ENCODE measurements around the gene CEACAM6.
"Not testable (repeated sequence)": the region's sequence is repeated elsewhere in the genome, so short reads cannot be mapped to it uniquely, and the experiment has no call there.

CEACAM6 gene

DNA sequence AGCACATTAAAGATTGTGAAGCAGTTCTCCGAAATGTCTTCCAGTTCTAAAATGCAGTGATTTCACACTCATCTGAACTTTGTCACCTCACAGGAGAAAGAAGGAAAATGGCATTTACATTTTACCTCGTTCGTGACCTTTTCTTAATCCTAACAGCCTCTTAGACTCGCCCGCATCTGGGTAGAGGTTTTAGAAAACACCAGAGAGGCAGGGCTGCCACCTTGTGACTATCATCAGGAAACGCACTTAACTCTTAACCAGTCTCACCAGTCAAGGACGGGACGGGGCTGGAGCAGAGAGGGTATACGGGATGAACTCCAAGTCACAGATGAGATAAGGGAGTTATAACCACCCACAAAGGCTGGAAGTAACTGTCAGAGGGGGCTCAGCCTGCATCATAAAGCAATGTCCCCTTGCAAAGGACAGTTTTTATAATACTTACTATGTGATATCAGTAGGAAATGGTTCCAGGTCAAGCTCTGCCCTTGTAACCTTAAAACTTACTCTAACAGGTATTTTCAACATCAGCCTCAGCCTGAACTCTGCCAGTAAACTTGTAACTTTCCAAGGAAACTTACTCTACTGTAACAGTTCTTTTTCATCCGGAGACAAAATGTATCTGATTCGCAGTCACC, 8.6 kb upstream of the CEACAM6 start:
- peak in 1 of 2 donors; percentile 8 for DNase-seq (ENCODE audit: low read depth in 2 of 2)

DNA sequence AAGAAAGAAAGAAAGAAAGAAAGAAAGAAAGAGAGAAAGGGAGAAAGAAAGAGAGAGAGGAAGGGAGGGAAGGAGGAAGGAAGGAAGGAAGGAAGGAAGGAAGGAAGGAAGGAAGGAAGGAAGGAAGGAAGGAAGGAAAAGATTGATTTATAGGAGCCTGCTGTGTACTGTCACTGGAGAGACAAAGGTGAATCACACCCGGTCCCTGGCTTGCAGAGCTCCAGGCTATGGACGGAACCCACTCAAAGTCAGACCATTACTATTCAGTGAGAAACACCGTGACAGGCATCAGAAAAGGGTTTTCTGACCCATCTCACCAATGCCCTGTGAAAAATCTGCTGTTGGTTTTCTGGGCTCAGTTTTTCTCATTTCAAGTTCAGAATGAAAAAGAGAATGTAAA, 7.3 kb upstream of the CEACAM6 start:
- no peak for DNase-seq (ENCODE audit: low read depth in 2 of 2)

DNA sequence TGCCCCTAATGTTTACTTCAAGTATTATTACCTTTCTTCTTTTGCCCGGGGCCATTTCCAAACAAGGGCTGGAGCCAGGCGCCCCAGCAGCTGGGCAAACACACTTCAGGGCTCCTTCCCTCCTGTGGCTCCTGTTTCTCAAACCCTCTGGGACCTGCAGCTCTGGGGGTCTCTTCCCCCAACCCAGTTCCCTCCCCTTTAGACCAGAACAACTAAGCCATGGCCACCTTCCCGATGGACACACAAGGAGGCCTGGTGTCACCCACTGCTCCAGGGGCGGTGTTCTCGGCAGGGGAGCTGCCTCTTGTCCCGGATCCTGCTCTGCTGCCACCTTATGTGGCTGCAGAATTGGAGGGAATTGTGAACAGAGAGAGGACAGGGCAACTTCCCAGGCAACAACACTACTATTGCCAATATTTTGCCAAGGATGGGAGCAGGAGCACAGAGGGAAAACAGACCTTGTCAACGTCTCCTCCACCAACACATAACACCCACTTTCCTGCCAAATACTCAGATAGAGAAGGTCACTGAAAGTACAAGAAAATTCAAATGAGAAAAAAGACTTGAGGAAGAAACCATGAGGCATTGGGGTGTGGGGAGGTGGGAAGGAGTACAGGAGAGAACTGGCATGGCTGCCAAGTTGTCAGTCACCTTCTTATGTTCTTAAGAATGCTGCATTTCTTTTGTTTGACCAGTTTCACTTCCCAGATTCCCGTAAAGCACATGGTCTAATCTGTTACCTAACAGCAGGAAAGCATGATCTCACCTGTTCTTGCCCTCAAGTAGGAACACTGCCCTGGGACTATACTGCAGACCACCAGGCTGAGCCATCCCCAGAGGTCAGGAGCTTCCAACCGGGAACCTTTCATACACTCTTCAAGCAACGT, 4.8 kb upstream of the CEACAM6 start:
- DNase-seq (ENCODE audit: low read depth in 2 of 2) = not testable (repeated sequence)

DNA sequence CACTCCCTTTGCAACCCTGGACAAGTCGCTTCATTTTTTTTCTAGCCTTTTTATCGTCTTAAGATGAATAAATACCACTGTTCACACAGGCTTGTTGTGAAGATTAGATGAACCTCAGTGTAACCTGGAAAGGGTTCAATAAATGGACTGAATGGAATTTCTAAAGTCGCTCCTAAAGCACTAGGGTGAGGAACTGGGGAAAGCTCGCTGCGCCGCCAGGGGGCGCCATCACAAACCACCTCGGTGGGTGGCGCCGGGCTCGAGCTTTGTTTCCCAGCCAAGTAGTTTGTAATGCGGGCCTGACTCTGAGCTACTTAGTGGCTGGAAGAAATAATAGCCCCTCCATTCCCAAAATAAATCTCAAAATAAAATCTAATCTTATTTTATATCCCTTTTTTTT, 2.2 kb upstream of the CEACAM6 start:
- peak; percentile 34 to 67 for DNase-seq (ENCODE audit: low read depth in 2 of 2)

DNA sequence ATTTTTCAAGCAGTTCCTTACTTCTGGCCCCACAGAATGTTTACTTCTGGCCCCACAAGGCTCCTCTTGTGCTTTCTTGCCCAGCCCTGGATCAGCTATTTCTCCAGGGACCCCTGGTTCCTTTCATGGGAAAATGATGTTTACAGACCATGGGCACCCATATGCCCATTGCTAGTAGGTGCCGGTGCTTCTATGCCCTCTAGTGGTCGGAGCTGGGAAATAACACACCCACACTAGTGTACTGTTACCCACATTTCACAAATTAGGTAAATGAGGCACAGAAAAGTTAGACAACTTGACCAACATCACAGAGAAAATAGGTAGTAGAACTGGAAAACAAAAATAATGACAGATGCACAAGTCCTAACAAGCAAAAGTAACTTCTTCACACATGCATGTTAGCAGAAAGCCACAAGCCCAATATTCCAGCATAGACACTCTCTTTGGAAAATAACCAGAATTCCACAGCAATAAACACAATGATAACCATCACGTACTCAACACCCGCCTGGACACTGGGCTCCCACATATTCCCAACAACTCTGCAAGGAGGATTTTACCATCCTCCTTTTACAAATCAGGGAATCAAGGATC, 1.3 kb upstream of the CEACAM6 start:
- DNase-seq (ENCODE audit: low read depth in 2 of 2) = peak; percentile 48 to 49

DNA sequence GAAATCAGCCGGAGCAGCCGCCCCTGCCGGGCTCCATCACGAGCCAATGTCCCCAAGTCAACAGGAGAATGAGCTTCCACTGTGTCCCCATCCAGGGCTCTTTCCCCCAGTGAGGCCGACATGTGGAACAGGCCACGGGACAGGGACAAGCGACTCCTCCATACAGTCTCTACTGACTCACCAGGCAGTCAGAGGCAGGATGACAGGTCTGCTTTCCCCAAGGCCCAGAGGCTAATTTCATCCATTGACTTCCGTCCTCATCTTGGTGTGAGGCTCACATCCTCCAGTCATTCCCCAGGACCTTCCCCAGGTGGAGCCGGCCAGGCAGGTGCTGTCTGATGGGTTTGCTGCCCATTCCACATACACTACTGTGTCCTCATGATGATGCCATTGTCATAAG, 3.5 kb downstream of the CEACAM6 start:
- DNase-seq (ENCODE audit: low read depth in 2 of 2) = no peak

DNA sequence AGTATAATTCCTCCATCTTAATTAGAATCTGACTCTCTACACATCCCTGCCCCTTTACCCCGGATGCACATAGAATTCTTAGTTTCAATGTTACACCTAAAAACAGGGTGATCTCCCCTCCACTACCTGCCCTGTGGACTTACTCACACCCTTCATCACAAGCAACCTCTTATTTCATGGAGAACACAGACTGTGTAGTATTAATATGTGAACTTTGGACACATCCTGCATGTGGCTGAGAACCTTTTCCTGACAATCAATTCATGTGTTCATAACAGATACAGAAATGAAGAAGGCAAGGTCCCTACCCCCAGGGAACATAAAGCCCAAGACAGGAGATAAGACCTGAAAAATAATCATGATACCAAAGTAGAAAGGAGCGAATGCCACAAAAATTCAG, 11.8 kb downstream of the CEACAM6 start:
- DNase-seq (ENCODE audit: low read depth in 2 of 2) = no peak

DNA sequence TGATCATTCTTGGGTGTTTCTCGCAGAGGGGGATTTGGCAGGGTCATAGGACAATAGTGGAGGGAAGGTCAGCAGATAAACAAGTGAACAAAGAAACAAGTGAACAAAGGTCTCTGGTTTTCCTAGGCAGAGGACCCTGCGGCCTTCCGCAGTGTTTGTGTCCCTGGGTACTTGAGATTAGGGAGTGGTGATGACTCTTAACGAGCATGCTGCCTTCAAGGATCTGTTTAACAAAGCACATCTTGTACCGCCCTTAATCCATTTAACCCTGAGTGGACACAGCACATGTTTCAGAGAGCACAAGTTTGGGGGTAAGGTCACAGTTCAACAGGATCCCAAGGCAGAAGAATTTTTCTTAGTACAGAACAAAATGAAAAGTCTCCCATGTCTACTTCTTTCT, 12.8 kb downstream of the CEACAM6 start:
- DNase-seq (ENCODE audit: low read depth in 2 of 2) = not testable (repeated sequence)

DNA sequence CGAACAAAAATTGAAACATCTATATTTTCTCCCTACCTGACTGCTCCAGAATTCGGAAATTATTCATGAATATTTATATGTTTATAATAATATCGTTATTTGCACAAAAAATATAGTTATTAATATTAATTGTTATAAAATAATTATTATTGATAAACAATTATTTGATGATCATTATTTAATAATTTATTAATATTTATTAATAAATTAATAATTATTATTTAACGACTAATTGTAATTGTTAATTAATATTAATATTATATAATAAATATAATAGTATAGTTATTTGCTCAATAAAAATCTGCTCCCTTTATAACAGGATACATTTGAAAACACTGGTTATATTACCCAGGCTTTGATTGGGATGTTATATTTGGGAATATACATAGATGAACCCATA, 14.3 kb downstream of the CEACAM6 start:
- no peak for DNase-seq (ENCODE audit: low read depth in 2 of 2)

DNA sequence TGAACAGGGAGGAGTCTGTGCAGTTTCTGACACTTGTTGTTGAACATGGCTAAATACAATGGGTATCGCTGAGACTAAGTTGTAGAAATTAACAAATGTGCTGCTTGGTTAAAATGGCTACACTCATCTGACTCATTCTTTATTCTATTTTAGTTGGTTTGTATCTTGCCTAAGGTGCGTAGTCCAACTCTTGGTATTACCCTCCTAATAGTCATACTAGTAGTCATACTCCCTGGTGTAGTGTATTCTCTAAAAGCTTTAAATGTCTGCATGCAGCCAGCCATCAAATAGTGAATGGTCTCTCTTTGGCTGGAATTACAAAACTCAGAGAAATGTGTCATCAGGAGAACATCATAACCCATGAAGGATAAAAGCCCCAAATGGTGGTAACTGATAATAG, 16.1 kb downstream of the CEACAM6 start:
- no peak for DNase-seq (ENCODE audit: low read depth in 2 of 2)

DNA sequence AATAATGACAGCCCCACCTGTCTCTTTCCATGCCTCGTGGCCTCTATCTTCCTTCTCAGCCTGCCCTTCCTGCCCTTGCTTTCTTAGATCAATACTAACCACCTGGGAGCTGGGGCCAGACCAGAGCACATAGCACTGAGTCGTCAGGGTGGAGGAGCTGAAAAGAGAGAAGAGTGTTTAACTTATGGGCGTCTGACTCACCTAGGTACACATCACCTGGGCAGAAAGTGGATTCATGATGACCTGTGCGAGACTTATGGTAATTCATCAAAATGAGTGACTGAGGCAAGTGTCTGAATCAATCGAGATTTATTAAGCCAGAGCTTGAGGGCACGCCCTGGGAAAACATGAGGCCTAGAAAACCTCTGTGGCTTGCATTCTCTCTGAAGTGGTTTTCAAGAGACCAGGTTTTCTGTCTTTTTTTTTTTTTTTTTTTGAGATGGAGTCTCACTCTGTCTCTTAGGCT, 19.2 kb downstream of the CEACAM6 start:
- peak in 1 of 2 donors; percentile 18 for DNase-seq (ENCODE audit: low read depth in 2 of 2)

DNA sequence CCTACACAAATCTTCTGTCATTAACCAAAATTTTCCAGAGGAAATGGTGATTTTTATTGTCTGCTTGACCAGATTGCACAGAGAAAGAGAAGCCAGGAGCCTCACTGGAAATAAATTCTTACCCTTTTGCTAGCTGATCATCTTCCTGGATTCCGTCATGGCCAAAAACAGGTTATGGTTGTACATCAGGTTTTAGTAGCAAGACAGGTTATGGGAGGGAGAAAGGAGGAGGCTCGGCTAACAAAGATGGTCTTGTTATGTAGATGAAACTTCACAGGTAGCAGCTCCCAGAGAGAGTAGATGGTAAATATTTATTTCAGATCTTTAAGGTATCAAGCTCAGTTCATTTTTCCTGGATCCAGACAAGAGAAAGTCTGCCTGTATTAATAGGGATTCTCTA, 21.4 kb downstream of the CEACAM6 start:
- no peak for DNase-seq (ENCODE audit: low read depth in 2 of 2)

DNA sequence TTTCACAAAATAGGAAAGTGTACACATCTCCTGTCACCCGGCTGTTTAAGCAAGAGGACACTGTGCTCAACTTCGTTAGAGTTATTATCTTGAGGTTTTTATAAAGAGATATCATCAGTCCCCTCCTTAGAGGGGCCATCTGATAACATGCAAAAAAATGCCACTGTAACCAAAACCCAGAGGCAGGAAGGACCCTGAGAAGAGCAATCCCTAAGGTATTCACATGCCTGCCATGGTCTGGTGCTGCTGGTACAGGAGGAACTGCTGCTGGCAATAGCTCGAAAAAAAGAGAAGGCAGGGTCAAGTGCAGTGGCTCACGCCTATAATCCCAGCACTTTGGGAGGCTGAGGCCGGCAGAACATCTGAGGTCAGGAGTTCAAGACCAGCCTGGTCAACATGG, 28.3 kb downstream of the CEACAM6 start:
- no peak for DNase-seq (ENCODE audit: low read depth in 2 of 2)

DNA sequence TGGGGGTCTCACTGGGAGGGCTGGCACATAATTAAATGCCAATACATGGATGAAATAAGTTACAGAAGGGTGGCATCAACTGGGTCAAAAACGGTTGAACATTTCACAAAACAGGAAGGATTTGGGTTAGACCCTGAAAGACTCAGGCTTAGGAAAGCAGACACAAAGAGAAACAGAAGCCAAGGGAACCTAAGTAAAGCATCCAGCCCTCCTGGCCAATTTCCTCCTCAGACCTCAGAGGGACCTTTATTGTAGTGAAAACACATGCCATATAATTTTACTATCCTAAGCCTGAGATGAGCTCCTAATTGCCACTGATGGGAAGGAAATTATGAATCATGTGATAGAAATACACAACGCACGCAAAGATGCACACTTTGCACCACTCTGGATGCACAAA, 29.0 kb downstream of the CEACAM6 start:
- no peak for DNase-seq (ENCODE audit: low read depth in 2 of 2)

DNA sequence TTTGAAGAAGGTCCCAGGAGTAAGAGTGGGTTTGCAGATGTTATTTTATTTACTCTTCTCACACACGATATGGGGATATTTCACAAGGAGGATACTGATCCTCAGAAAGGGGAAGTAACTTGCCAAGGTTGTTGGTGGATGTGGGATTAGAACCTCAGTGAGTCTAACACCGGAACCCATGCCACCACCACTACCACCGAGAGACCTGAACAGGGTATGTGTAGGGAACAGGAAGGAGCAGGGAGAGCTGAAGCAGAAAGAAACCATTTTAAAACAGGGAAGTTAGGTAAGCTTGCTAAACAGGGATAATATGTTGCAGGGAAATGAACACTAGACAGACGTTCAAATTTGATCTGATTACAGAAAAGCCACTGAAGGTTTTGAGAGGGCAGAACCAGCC, 29.4 kb downstream of the CEACAM6 start:
- no peak for DNase-seq (ENCODE audit: low read depth in 2 of 2)

DNA sequence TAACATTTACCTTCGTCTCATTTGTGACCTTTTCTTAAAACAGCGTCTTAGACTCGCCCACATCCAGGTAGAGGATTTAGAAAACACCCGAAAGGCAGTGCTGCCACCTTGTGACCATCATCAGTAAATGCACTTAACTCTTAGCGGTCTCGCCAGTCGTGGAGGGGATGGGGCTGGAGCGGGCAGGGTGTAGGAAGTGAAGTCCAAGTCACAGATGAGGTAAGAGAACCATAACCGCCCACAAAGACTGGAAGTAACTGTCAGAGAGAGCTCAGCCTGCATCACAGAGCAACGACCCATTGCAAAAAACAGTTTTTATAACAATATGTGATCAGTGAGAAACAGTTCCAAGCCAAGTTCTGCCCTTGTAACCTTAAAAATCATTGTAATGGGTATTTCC, 30.3 kb downstream of the CEACAM6 start:
- peak; percentile 37 to 40 for DNase-seq (ENCODE audit: low read depth in 2 of 2)

DNA sequence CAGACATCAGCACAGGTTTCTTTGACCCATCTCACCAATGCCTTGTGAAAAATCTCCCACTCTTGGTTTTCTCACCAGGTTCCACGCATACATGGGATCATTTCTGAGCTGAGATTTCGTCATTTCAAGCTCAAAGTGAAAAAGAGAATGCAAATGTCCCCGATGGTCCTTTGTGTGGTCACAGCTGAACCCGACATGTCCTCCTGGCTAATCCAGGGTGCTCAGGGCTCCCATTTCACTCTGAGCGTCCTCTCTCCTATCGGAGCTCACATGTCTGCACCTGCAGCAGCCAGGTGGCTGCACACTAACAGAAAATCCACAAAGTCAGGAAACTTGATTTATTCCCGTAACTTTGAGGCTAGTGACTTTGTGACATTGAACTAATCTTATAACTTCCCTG, 31.7 kb downstream of the CEACAM6 start:
- DNase-seq (ENCODE audit: low read depth in 2 of 2) = no peak

DNA sequence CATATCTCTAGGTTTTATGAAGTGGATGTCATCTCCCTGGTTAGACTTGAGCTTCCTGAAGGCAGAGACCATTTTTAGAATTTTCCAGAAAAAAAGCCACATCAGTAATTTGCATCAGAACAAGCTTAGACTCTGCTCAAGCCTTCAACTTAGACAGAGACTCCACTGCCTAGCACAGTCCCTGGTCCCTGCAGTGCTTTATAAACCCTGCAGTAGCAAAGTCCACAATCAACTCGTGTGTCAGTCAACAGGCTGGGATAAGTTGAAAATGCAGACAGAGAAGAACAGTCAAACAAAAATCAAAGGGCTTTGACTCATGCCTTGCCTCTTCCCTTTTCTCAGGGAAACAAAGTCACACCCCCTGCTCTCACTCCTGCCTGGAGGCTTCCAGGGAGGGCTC, 33.2 kb downstream of the CEACAM6 start:
- DNase-seq (ENCODE audit: low read depth in 2 of 2) = not testable (repeated sequence)

DNA sequence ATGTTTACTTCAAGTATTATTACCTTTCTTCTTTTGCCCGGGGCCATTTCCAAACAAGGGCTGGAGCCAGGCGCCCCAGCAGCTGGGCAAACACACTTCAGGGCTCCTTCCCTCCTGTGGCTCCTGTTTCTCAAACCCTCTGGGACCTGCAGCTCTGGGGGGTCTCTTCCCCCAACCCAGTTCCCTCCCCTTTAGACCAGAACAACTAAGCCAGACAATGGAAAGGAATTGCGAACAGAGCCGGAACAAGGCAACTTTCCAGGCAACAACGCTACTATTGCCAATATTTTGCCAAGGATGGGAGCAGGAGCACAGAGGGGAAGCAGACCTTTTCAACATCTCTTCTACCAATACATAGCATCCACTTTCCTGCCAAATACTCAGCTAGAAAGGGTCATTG, 33.7 kb downstream of the CEACAM6 start:
- DNase-seq (ENCODE audit: low read depth in 2 of 2) = not testable (repeated sequence)

DNA sequence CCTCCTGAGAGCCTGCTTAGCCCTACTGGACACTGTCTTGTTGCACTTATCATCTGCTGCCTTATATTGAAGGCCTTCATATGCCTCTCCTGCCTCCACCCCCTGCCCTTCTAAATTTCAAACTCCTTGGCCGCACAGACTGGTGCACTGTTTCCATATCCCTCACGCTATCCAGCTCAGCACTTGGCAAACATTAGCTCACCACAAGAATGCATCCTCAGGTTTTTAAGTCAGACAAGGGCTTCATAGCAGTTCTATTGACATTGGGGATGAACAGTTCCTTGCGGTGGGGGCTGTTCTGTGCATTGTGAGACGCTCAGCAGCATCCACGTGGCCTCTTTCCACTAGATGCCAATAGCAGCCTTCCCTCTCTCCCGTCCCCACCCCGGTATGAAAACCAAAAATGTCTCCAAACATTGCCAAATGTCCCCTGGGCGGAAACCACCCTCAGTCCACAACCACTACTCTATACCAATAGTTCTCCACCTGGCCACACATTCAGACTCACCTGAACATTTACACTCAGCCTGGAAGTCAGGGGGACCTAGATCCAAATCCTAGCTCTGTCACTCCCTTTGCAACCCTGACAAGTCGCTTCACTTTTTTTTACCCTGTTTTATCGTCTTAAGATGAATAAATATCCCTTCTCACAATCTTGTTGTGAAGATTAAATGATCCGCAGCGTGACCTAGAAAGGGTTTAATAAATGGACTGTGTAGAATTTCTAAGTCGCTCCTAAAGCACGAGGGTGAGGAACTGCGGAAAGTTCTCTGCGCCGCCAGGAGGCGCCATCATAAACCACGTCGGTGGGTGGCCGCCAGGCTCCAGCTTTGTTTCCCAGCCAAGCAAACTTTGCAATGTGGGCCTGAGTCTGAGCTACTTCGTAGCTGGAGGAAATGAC, 37.4 kb downstream of the CEACAM6 start:
- DNase-seq (ENCODE audit: low read depth in 2 of 2) = peak; percentile 15 to 24

DNA sequence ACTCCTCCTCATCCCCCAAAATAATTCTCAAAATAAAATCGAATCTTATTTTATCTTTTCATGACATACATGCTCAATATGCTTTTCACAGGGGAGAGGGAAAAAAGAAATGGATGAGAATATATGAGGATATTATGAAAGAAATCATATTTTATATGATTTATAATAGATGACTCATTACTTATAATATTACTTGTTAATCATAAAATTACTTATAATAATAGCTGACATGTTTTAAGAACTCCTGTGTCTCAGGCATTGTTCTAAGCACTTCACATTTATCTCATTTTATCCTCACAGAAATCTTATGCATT, 38.0 kb downstream of the CEACAM6 start:
- DNase-seq (ENCODE audit: low read depth in 2 of 2) = no peak

DNA sequence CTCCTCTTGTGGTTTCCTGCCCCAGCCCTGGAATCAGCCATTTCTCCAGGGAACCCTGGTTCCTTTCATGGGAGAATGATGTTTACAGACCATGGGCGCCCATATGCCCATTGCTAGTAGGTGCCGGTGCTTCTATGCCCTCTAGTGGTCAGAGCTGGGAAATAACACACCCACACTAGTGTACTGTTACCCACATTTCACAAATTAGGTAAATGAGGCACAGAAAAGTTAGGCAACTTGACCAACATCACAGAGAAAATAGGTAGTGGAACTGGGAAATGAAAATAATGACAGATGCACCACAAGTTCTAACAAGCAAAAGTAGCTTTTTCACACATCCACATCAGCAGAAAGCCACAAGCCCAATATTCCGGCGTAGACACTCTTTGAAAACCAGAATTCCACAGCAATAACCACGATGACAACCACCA, 39.7 kb downstream of the CEACAM6 start:
- DNase-seq (ENCODE audit: low read depth in 2 of 2) = peak; percentile 16 to 27
